ENCODE data around the gene KSR2. TPM values are rescaled to one million over a fixed set of nuclear protein-coding genes. Genes with fewer than 3 reads are reported as not detected.

The KSR2 gene
- polyA plus RNA-seq, 2 donors = 0.01 to 0.04 TPM

GRCh38 chr12:117797202-117797601, 171.6 kb downstream of the KSR2 start:
- Histone ChIP-seq H3K27me3 (ENCODE audit: control insufficient read depth in 1 of 2, insufficient read depth in 2 of 2, low read length in 2 of 2) (no peaks in the 10 kb centered on the region), H3K27ac (ENCODE audit: low read depth in 2 of 2, low read length in 1 of 2) (no peak overlapping the region), H3K4me1 (ENCODE audit: control insufficient read depth in 2 of 2, insufficient read depth in 2 of 2, low read length in 1 of 2) (peaks cover 0 to 3% of the 10 kb centered on the region in 2 donors), H3K36me3 (ENCODE audit: control insufficient read depth in 2 of 2, insufficient read depth in 2 of 2, low read length in 1 of 2) (no peaks in the 10 kb centered on the region), H3K9me3 (ENCODE audit: control insufficient read depth in 2 of 2, insufficient read depth in 1 of 2, low read depth in 1 of 2, low read length in 1 of 2) (peaks cover 0 to 9% of the 10 kb centered on the region in 2 donors), H3K4me3 (ENCODE audit: low read depth in 1 of 2, low read length in 2 of 2) (no peak overlapping the region)
- WGBS, 2 donors = 93 to 94% methylated on average over 3 of the region's 3 CpGs

GRCh38 chr12:117792877-117793424, 175.8 kb downstream of the KSR2 start:
- 94 to 97% methylated on average over 8 of the region's 8 CpGs for WGBS, 2 donors

GRCh38 chr12:117792471-117792870, 176.3 kb downstream of the KSR2 start:
- Histone ChIP-seq H3K9me3 (ENCODE audit: control insufficient read depth in 2 of 2, insufficient read depth in 1 of 2, low read depth in 1 of 2, low read length in 1 of 2) (peaks cover 0 to 9% of the 10 kb centered on the region in 2 donors), H3K27me3 (ENCODE audit: control insufficient read depth in 1 of 2, insufficient read depth in 2 of 2, low read length in 2 of 2) (no peaks in the 10 kb centered on the region), H3K36me3 (ENCODE audit: control insufficient read depth in 2 of 2, insufficient read depth in 2 of 2, low read length in 1 of 2) (no peaks in the 10 kb centered on the region), H3K4me1 (ENCODE audit: control insufficient read depth in 2 of 2, insufficient read depth in 2 of 2, low read length in 1 of 2) (peaks cover 0 to 3% of the 10 kb centered on the region in 2 donors), H3K4me3 (ENCODE audit: low read depth in 1 of 2, low read length in 2 of 2) (no peak overlapping the region), H3K27ac (ENCODE audit: low read depth in 2 of 2, low read length in 1 of 2) (no peak overlapping the region)
- WGBS, 2 donors = 84 to 87% methylated on average over 4 of the region's 4 CpGs

More at GRCh38 chr12:117792877-117793424, 175.8 kb downstream of the KSR2 start:
- Histone ChIP-seq H3K9me3 (ENCODE audit: control insufficient read depth in 2 of 2, insufficient read depth in 1 of 2, low read depth in 1 of 2, low read length in 1 of 2) (peaks cover 0 to 9% of the 10 kb centered on the region in 2 donors), H3K27me3 (ENCODE audit: control insufficient read depth in 1 of 2, insufficient read depth in 2 of 2, low read length in 2 of 2) (no peaks in the 10 kb centered on the region), H3K27ac (ENCODE audit: low read depth in 2 of 2, low read length in 1 of 2) (no peak overlapping the region), H3K4me3 (ENCODE audit: low read depth in 1 of 2, low read length in 2 of 2) (peak overlapping the region in 1 of 2 donors; percentile 6), H3K4me1 (ENCODE audit: control insufficient read depth in 2 of 2, insufficient read depth in 2 of 2, low read length in 1 of 2) (peaks cover 0 to 3% of the 10 kb centered on the region in 2 donors), H3K36me3 (ENCODE audit: control insufficient read depth in 2 of 2, insufficient read depth in 2 of 2, low read length in 1 of 2) (no peaks in the 10 kb centered on the region)

GRCh38 chr12:117790948-117791347, 177.8 kb downstream of the KSR2 start:
- WGBS, 2 donors = 55 to 81% methylated on average over 2 of the region's 2 CpGs
- Histone ChIP-seq H3K36me3 (ENCODE audit: control insufficient read depth in 2 of 2, insufficient read depth in 2 of 2, low read length in 1 of 2) (no peaks in the 10 kb centered on the region), H3K27me3 (ENCODE audit: control insufficient read depth in 1 of 2, insufficient read depth in 2 of 2, low read length in 2 of 2) (no peaks in the 10 kb centered on the region), H3K4me1 (ENCODE audit: control insufficient read depth in 2 of 2, insufficient read depth in 2 of 2, low read length in 1 of 2) (peaks cover 0 to 3% of the 10 kb centered on the region in 2 donors), H3K9me3 (ENCODE audit: control insufficient read depth in 2 of 2, insufficient read depth in 1 of 2, low read depth in 1 of 2, low read length in 1 of 2) (peaks cover 0 to 9% of the 10 kb centered on the region in 2 donors), H3K27ac (ENCODE audit: low read depth in 2 of 2, low read length in 1 of 2) (no peak overlapping the region), H3K4me3 (ENCODE audit: low read depth in 1 of 2, low read length in 2 of 2) (no peak overlapping the region)

GRCh38 chr12:117790198-117790597, 178.6 kb downstream of the KSR2 start:
- no peaks in the 10 kb centered on the region for H3K36me3 ChIP-seq (ENCODE audit: control insufficient read depth in 2 of 2, insufficient read depth in 2 of 2, low read length in 1 of 2)
- 62 to 67% methylated on average over 2 of the region's 2 CpGs for WGBS, 2 donors
- H3K4me3 ChIP-seq (ENCODE audit: low read depth in 1 of 2, low read length in 2 of 2) = no peak overlapping the region
- no peak overlapping the region for H3K27ac ChIP-seq (ENCODE audit: low read depth in 2 of 2, low read length in 1 of 2)
- peaks cover 0 to 3% of the 10 kb centered on the region in 2 donors for H3K4me1 ChIP-seq (ENCODE audit: control insufficient read depth in 2 of 2, insufficient read depth in 2 of 2, low read length in 1 of 2)
- H3K27me3 ChIP-seq (ENCODE audit: control insufficient read depth in 1 of 2, insufficient read depth in 2 of 2, low read length in 2 of 2) = no peaks in the 10 kb centered on the region
- H3K9me3 ChIP-seq (ENCODE audit: control insufficient read depth in 2 of 2, insufficient read depth in 1 of 2, low read depth in 1 of 2, low read length in 1 of 2) = peaks cover 0 to 9% of the 10 kb centered on the region in 2 donors

- no peaks in the 10 kb centered on the region for H3K27me3 ChIP-seq (ENCODE audit: control insufficient read depth in 1 of 2, insufficient read depth in 2 of 2, low read length in 2 of 2)
- peaks cover 0 to 9% of the 10 kb centered on the region in 2 donors for H3K9me3 ChIP-seq (ENCODE audit: control insufficient read depth in 2 of 2, insufficient read depth in 1 of 2, low read depth in 1 of 2, low read length in 1 of 2)
- no peak overlapping the region for H3K4me3 ChIP-seq (ENCODE audit: low read depth in 1 of 2, low read length in 2 of 2)
- no peak overlapping the region for H3K27ac ChIP-seq (ENCODE audit: low read depth in 2 of 2, low read length in 1 of 2)
- H3K4me1 ChIP-seq (ENCODE audit: control insufficient read depth in 2 of 2, insufficient read depth in 2 of 2, low read length in 1 of 2) = peaks cover 0 to 3% of the 10 kb centered on the region in 2 donors
- no peaks in the 10 kb centered on the region for H3K36me3 ChIP-seq (ENCODE audit: control insufficient read depth in 2 of 2, insufficient read depth in 2 of 2, low read length in 1 of 2)
- WGBS, 2 donors = 51 to 54% methylated on average over 7 of the region's 7 CpGs
Observed at GRCh38 chr12:117789195-117789912, 179.4 kb downstream of the KSR2 start.

GRCh38 chr12:117778656-117779055, 190.1 kb downstream of the KSR2 start:
- H3K27ac ChIP-seq (ENCODE audit: low read depth in 2 of 2, low read length in 1 of 2) = no peak overlapping the region
- 86 to 87% methylated on average over 5 of the region's 5 CpGs for WGBS, 2 donors
- no peaks in the 10 kb centered on the region for H3K4me1 ChIP-seq (ENCODE audit: control insufficient read depth in 2 of 2, insufficient read depth in 2 of 2, low read length in 1 of 2)
- H3K27me3 ChIP-seq (ENCODE audit: control insufficient read depth in 1 of 2, insufficient read depth in 2 of 2, low read length in 2 of 2) = no peaks in the 10 kb centered on the region
- H3K4me3 ChIP-seq (ENCODE audit: low read depth in 1 of 2, low read length in 2 of 2) = no peak overlapping the region
- H3K36me3 ChIP-seq (ENCODE audit: control insufficient read depth in 2 of 2, insufficient read depth in 2 of 2, low read length in 1 of 2) = no peaks in the 10 kb centered on the region
- H3K9me3 ChIP-seq (ENCODE audit: control insufficient read depth in 2 of 2, insufficient read depth in 1 of 2, low read depth in 1 of 2, low read length in 1 of 2) = no peaks in the 10 kb centered on the region

- no peak overlapping the region for H3K4me3 ChIP-seq (ENCODE audit: low read depth in 1 of 2, low read length in 2 of 2)
- H3K27ac ChIP-seq (ENCODE audit: low read depth in 2 of 2, low read length in 1 of 2) = no peak overlapping the region
- H3K36me3 ChIP-seq (ENCODE audit: control insufficient read depth in 2 of 2, insufficient read depth in 2 of 2, low read length in 1 of 2) = no peaks in the 10 kb centered on the region
- no peaks in the 10 kb centered on the region for H3K9me3 ChIP-seq (ENCODE audit: control insufficient read depth in 2 of 2, insufficient read depth in 1 of 2, low read depth in 1 of 2, low read length in 1 of 2)
- H3K4me1 ChIP-seq (ENCODE audit: control insufficient read depth in 2 of 2, insufficient read depth in 2 of 2, low read length in 1 of 2) = no peaks in the 10 kb centered on the region
- 49 to 54% methylated on average over 5 of the region's 5 CpGs for WGBS, 2 donors
- H3K27me3 ChIP-seq (ENCODE audit: control insufficient read depth in 1 of 2, insufficient read depth in 2 of 2, low read length in 2 of 2) = no peaks in the 10 kb centered on the region
Observed at GRCh38 chr12:117774941-117775775, 193.6 kb downstream of the KSR2 start.

- Histone ChIP-seq H3K36me3 (ENCODE audit: control insufficient read depth in 2 of 2, insufficient read depth in 2 of 2, low read length in 1 of 2) (no peaks in the 10 kb centered on the region), H3K4me1 (ENCODE audit: control insufficient read depth in 2 of 2, insufficient read depth in 2 of 2, low read length in 1 of 2) (no peaks in the 10 kb centered on the region), H3K9me3 (ENCODE audit: control insufficient read depth in 2 of 2, insufficient read depth in 1 of 2, low read depth in 1 of 2, low read length in 1 of 2) (no peaks in the 10 kb centered on the region), H3K27ac (ENCODE audit: low read depth in 2 of 2, low read length in 1 of 2) (no peak overlapping the region), H3K27me3 (ENCODE audit: control insufficient read depth in 1 of 2, insufficient read depth in 2 of 2, low read length in 2 of 2) (no peaks in the 10 kb centered on the region), H3K4me3 (ENCODE audit: low read depth in 1 of 2, low read length in 2 of 2) (no peak overlapping the region)
- WGBS, 2 donors = 58 to 63% methylated on average over 3 of the region's 3 CpGs
Observed at GRCh38 chr12:117768860-117769259, 199.9 kb downstream of the KSR2 start.

Measured in esophagus (tissue), 2 donors.